GM23248 (cell line): ENCODE measurements around the gene TOX2.

ENCODE experiments used
- EZH2 ChIP-seq: fragments of 200-600 bp; sonication (generic); IDR thresholded peaks from 2 replicates; pipeline ENCODE4 v1.6.1; 2018; ENCODE audit warnings: antibody characterized with exemption, mild to moderate bottlenecking; ENCODE audit not compliant: insufficient read depth, poor library complexity, severe bottlenecking
- EZH2phosphoT487 ChIP-seq: fragments of 200-600 bp; sonication (generic); IDR thresholded peaks from 2 replicates; pipeline ENCODE4 v1.6.1; 2018; ENCODE audit warnings: antibody characterized with exemption, moderate library complexity, mild to moderate bottlenecking, low read depth; ENCODE audit not compliant: insufficient read depth

GRCh38 chr20:44030394-44030793, 115.7 kb downstream of the TOX2 start:
- no peak for TF ChIP-seq EZH2
- TF ChIP-seq EZH2phosphoT487, result no peak
